H1 (cell line): ENCODE measurements around the gene ANO2. TPM values are rescaled to one million over a fixed set of nuclear protein-coding genes. Genes with fewer than 3 reads are reported as not detected.

Experiments
- GABPA ChIP-seq: IDR thresholded peaks from 2 replicates; pipeline ENCODE4 v1.6.1; 2011; ENCODE audit warnings: mild to moderate bottlenecking, low read length, moderate library complexity, borderline replicate concordance; ENCODE audit not compliant: insufficient read depth
- RBBP5 ChIP-seq: IDR thresholded peaks from 2 replicates; pipeline ENCODE4 v1.7.1; 2012; ENCODE audit warnings: low read depth, mild to moderate bottlenecking, inconsistent platforms, low read length, moderate library complexity, borderline replicate concordance
- TBP ChIP-seq: IDR thresholded peaks from 2 replicates; pipeline ENCODE4 v1.6.1; 2011; ENCODE audit warnings: low read depth, low read length, improper control_type of control experiment
- polyA plus RNA-seq, 7 experiments: library from polyadenylated mRNA; depleted of rRNA in 3 of 7; stranded (reverse) in 5 of 7; unstranded in 2 of 7; fragments of >200 nt in 5 of 7; fragments of 200-250 nt in 2 of 7; gene quantifications; 1 replicate in 5 of 7; 2 replicates in 1 of 7; 4 replicates in 1 of 7; pipeline versions ENCODE4 v1.2.1 to v1.2.3, GENCODE V29; 2011 to 2013; ENCODE audit warnings: missing spikeins in 2 of 7, mixed read lengths in 2 of 7
- total RNA-seq: library from RNA; stranded (reverse); fragmentation: NEBNext Ultra II Directional; extraction: Animal tissue kit (Norgen Biotek cat#: 25700); gene quantifications from 2 replicates; pipeline ENCODE4 v1.2.1, GENCODE V29; 2021

ANO2 gene
- total and polyA plus RNA-seq, 2 of the 8 experiments (the other 6 are each of a cell fraction or from before 2014, with no cell fraction given) = 1.9 to 5.5 TPM

GRCh38 chr12:5987573-5987972 is 42.5 kb upstream of the ANO2 start (continued):
- TF ChIP-seq RBBP5 = no peak
- TF ChIP-seq GABPA = no peak
- no peak for TF ChIP-seq TBP
